G401.6 (cell line): ENCODE results near the gene CD22.
"Not testable (repeated sequence)": the region's sequence is repeated elsewhere in the genome, so short reads cannot be mapped to it uniquely, and the experiment has no call there.

Experiments used
- FAIRE-seq: peaks from 2 replicates; lab custom pipeline; 2012; peaks lifted over from hg19 to GRCh38; lab: Jason Lieb, UNC

Gene CD22

DNA sequence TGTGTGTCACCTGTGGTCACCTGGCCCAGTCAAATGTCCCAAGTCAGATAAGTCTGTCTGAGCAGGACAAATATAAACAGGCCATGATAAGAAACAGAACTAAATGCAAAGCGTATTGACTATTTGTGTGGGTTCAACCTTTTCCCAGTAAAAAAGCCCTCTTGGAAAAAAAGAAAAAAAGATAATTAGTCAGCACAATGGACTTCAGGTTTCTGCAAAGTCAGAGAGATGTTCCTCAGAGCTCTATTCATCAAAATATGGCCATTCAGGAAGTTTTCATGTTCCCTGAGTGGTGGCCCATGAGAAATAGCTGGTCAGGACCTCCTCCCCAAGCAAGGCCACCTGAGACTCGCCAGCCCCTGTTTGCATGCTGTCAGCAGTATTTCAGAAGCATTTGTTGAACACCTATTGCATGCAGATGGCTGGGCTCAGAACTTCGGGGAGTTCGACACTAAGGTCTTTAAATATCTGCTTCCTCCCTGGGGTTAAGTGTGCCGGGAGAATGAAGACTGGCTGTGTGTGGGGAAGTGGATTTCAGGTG, 32.0 kb downstream of the CD22 start:
- FAIRE-seq = no peak

DNA sequence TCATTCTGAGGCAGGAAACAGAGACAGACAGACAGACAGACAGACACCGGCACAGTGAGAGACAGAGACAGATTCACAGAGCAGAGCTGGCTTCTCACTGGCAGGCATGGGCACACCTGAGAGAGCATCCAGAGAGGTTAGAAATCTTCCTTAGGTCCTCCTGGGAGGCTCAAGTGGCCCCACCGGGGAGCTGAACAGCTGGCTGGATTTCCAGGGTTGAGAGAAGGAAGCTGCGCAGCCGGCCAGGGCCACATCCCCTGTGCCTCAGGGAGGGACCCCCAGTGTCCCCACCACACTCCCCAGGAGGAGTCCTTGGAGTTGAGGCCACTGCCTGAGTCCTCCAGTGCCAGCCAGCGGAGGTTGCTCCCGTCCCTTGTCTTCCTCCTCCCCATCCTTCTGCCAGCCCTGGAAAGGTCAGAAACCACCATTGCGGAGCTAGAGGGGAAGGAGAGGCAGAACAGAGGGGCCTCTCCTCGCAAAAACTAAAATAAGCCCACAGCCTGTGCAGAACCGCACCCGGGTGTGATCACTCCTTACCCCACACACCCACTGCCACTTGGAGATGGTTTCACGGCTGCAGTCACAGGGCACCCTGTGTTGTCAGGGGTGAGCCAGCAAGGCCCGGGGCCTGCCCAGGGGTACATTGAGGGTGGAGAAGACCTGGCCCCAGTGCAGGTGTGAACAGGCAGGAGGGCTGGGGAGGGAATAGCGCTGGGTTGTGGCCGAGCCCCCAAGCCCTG, 33.4 kb downstream of the CD22 start:
- FAIRE-seq = no peak

DNA sequence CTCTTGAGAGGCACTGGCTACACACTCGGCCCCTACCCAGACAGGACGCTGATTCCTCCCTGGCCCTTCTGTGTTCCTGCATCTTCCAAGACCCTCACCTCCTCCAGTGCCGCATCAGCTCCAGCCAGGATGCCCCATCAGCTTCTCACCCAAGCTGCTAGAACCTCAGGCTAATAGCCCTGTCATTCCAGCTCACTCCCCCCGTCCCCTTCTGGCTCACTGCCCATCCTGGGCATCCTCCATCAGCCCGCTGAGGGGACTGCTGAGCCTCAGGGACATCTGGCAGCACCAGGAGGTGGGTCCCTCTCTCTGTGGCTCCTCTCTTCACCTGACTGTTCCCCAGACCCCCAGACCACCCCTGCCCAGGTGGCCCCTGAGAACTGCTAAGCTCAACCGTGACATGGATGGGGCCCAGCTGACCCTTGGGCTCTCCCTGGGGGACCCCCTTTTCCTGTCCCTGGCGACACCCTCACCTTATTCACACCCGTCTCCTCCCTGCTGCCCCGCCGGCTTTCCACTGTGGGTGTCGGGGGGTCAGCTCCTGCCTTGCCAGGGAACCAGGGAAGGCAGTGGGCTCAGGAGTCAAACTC, 34.1 kb downstream of the CD22 start:
- FAIRE-seq = no peak

DNA sequence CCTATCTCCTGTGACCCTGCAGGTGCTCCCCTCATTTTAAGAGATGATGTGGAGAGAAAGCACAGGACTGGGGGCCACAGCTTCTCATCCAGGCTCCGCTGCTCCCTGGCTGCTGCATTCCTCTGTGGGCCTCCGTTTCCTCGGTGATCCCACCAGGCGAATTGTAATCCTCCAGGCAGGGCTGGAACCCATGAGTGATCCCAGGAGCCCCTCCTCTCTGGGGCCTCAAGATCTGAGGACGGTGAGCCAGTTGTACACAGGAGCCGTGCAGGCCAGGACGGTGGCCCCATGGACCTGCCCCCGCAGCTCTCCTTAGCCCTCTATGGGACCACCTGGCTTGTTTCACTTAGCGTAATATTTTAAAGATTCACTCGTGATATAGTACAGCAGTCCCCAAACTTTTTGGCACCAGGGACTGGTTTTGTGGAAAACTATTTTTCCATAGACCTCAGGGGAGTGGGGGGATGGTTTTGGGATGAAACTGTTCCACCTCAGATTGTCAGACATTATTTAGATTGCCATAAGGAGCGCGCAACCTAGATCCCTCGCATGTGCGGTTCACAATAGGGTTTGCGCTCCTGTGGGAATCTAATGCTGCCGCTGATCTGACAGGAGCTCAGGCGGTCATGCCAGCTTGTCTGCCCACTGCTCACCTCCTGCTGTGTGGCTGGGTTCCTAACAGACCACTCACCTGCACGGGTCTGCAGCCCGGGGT, 34.9 kb downstream of the CD22 start:
- no peak for FAIRE-seq

DNA sequence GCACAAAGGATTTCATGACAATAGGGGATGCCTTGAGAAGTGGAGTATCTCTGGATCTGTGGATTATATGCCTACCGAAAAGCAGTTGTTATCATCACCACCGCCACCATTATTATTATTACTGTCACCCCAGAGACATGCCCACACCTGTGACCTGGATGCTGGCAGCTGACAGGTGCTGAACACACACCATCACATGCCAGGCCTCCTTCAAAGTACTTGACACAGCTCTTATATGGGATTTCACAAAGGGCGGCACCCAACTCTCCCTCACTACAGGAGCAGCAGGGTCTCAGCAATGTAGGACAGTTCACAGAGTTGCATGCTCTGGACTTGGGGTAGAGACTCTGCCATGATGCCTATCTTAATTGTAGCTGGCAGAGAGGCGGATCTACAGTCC, 36.3 kb downstream of the CD22 start:
- no peak for FAIRE-seq

DNA sequence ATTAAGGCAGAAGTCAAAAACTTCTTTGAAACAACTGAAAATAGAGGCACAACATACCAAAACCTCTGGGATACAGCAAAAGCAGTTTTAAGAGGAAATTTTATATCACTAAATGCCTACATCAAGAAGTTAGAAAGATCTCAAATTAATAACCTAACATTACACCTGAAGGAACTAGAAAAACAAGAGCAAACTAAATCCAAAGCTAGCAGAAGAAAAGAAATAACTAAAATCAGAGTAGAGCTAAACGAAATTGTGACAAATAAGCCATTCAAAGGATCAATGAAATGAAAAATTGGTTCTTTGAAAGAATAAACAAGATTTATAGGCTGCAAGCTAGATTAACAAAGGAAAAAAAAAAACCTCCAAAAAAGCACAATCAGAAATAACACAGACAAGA, 39.4 kb downstream of the CD22 start:
- no peak for FAIRE-seq

DNA sequence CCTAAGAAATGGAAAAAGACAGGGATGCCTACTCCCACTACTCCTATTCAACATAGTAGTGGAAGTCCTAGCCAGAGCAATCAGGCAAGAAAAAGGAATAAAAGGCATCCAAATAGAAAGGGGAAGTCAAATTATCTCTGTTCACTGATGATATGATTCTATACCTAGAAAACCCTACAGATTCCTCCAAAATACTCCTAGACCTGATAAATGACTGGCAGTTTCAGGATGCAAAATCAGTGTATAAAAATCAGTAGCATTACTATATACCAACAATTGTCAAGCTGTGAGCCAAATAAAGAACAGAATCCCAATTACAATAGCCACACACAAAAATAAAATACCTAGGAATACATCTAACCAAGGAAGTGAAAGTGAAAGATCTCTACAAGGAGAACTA, 40.5 kb downstream of the CD22 start:
- FAIRE-seq = no peak

DNA sequence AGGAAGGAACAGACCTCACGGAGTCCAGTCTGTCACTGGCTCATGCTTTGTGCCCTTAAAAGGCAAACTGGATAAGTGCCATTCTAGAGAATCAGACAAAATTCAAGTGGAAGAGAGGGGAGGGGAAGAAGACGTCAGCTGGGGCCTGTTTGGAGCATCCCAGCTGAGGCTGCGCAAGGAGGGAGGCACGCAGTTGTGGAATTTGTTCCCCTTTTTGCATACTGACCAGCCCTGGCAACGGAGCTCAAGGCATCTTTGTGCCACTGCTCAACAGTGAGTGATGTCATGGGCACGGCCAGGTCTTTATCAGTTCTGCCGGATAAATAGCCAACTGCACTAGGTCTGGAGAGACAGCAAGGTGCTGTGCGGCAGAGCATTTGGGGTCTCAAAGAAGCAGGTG, 41.7 kb downstream of the CD22 start, which contains the start of gene GPR42:
TSS of gene GPR42 (plus strand) at position 347 of the 400 bp plus-strand sequence. CDS start 292 bp downstream, outside the sequence.
- FAIRE-seq = no peak

DNA sequence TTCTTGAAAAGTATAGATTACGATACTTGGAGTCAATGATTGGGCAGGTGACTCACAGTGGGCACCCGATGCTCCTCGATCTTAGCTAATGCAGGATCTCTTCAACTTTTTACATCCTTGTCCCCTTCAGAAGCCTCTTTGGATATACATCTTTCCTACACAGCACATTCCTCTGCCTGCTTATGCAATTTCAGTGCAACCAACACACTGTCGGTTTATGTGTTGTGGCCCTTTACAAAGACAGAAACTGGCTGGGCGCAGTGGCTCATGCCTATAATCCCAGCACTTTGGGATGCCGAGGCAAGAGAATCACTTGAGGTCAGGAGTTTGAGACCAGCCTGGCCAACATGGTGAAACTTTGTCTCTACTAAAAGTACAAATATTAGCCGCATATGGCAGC, 44.5 kb downstream of the CD22 start:
- FAIRE-seq = no peak

DNA sequence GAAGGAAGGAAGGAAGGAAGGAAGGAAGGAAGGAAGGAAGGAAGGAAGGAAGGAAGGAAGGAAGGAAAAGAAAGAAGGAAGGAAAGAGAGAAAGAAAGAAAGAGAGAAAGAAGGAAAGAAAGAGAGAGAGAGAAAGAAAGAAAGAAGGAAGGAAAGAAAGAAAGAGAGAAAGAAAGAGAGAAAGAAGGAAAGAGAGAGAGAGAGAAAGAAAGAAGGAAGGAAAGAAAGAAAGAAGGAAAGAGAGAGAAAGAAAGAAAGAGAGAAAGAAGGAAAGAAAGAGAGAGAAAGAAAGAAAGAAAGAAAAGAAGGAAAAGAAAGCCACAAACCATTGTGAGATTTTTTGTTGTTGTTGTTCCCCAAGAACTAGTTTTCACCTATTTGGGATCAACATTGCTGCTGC, 45.0 kb downstream of the CD22 start:
- FAIRE-seq = not testable (repeated sequence)

DNA sequence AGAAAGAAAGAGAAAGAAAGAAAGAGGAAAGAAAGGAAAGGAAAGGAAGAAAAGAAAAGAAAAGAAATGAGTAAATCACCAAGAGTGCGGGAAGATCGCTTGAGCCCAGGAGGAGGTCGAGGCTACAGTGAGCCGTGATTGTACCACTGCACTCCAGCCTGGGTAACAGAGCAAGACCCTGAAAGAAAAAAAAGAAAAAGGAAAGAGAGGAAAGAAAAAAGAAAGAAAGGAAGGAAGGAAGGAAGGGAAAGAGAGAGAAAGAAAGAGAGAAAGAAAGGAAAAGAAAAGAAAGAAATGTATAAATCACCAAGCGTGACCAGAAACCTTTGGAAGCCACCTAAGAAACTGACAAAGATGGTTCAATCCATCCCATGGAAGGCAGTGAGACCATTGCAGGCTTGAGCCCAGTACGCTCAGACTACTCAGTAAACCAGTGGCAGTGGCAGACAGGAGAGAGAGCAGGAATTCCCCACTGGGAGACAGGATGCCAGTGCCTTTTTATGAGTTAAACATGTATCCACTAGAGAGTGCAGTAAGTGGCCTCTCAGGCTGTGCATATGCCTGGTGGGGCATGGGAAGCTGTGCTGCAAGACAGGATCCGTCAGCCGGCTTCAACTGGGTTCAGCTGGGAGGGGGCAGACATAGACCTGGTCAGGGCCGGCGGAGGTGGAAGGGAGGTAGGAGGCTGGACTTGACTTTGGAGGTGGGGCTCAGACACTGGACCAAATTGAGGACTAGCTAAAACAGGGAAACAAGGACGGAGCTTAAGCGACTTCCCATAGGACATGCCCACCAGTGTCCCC, 46.7 kb downstream of the CD22 start:
- no peak for FAIRE-seq

DNA sequence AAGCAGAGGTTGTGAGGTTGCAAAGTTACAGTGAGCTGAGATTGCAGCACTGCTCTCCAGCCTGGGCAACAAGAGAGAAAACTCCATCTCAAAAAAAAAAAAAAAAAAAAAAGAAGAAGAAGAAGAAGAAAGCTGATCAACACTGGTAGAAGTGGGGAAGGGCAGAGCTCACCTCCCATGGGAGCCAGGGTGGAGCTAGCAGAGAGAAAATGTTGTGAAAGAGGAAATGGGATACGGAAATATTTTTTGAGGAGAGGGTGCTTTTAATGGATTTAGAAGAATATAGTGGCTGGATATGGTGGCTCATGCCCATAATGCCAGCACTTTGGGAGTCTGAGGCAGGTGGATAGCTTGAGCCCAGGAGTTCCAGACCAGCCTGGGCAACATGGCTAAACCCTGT, 48.7 kb downstream of the CD22 start:
- no peak for FAIRE-seq

DNA sequence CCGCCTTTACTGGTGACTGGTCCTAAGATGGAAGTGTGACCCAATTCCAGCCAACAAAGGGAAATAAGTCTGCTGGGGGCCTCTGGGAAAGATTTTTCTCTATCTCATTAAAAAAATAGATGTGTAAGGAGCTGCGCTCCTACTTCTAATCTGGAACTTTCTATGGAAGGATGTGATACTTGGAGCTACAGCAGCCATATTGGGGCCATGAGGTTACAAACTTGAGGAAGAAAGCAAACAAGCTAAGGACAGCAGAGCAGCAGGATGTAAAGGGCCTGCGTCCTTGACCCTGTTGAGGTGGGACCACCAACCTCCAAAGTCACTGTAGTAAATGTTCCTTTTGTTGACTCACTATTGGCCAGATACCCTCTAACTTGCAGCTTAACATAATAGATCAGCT, 49.4 kb downstream of the CD22 start:
- no peak for FAIRE-seq

DNA sequence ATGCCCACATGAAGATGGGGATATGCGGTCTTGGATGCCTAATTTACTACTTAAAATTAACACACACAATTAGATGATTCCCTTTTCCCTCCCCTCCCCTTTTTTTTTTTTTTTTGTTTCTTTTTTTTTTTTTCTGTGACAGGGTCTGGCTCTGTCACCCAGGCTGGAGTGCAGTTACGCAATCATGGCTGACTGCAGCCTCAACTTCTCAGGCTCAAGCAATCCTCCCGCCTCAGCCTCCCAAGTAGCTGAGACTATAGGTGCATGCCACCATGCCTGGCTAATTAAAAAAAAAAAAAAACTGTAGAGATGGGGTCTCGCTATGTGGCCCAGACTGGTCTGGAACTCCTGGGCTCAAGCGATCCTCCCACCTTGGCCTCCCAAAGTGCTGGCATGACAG, 50.6 kb downstream of the CD22 start:
- FAIRE-seq = not testable (repeated sequence)

DNA sequence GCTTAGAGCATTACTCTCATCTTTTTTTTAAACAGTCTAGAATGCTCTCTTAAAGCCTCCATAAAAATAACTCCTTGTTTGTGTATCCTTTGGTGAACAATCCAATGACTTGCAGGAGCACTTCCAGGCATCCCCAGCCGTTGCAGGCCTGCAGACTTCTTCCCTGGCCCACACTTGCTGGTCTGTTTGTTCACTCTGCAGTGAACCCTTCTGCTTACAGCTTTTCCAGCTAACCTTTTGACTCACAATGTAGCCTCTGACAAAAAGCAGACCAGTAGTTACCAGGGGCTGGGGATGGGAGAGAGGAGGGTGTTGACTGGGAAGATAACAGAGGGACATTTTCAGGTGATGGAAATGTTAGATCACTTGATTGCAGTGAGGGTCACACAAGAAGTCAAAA, 51.0 kb downstream of the CD22 start:
- FAIRE-seq = no peak

DNA sequence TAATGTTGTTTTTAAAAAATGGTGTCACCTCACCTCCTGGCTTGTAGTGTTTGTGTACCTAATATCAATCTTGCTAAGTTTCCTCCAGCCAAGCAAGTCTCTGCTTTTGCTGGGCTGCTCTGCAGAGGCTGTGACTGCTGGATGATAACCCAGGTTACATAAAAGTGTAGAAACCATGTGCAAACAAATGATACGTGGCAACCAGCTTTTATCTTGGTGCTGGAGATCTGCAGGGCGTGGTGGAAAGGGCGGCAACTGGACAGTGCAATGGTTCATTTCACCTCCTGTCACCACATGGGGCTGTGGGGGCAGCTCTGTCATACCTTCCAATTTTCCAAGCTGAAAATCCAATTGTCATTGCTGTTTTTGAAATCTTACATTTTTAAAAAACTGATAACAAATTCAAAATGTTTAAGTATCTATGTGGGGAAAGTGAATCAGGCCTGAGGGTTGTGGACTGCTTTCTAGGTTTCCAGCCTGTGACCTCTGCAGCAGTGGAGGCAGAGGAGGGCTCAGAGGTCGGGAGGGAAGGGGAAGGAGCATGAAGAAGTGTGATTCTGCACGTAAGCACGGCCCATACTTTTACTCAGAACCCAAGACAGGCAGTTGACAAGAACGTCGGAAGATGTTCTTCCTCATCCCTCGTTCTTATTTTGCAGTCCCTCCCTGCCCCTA, 51.6 kb downstream of the CD22 start:
- no peak for FAIRE-seq

DNA sequence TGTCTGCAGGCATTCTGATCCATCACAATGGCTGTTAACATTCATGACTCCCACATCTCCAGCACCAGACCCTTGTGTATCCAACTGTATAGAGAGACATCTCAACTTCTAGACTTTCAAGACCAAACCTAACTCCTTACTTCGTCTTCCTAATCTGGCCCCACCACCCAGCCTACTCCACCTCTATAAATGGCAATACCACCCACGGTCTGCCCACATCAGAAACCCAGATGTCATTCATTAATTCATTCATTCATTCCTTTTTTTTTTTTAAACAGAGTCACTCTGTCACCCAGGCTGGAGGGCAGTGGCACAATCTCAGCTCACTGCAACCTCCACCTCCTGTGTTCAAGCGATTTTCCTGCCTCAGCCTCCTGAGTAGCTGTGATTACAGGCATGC, 52.3 kb downstream of the CD22 start:
- FAIRE-seq = no peak

DNA sequence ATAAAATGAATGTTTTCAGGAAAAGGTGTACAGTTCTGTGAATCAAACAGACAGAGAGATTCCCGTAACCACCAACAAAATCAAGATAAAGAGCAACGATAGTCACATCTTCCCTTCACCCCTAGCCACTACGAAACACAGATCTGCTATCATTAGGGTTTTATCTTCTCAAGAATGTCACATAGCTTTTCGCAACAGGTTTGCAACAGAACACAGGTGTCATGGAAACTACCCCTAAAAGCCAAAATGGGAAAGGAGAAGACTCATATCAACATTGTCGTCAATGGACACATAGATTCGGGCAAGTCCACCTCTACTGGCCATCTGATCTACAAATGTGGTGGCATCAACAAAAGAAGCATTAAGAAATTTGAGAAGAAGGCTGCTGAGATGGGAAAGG, 52.9 kb downstream of the CD22 start:
- FAIRE-seq = no peak

DNA sequence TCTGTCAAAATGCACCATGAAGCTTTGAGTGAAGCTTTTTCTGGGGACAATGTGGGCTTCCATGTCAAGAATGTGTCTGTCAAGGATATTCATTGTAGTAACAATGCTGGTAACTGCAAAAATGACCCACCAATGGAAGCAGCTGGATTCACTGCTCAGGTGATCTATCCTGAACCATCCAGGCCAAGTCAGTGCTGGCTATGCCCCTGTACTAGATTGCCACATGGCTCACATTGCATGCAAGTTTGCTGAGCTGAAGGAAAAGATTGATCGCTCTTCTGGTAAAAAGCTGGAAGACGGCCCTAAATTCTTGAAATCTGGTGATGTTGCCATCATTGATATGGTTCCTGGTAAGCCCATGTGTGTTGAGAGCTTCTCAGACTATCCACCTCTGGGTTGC, 54.5 kb downstream of the CD22 start:
- FAIRE-seq = no peak

DNA sequence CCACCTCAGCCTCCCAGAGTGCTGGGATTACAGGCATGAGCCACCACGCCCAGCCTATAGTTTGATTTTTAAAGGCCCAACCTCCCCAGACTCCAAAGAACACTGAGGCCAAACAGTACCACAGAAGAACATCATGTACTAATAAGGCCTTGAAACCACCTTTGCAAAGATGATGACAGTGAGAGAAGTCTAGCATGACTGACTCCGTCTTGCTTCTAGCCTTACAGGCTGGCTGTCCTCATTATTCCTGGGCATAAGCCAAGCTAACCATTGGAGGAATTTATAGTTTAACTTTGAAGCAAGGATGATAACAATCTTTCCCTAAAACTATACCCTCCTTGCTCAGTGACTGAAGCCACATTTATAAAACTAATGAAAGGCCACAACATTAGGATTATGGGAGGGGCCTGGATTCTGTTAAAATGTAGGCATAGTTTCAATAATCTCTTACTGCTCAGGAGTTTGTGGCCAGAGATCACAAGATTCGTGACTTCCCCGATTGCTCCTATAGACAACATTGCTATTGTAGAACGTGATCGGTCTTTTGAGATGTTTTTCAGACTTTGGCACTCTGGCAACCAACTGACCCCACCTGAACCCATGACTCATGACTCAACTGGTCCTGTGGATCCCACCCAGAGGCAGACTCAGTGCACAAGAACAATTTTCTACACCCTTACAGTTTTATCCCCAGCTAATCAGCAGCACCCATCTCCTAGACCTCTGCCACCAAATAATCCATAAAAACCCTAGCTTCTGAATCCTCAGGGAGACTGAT, 59.5 kb downstream of the CD22 start:
- FAIRE-seq = no peak
